ENCODE results near the gene RPTOR.

The RPTOR gene

DNA sequence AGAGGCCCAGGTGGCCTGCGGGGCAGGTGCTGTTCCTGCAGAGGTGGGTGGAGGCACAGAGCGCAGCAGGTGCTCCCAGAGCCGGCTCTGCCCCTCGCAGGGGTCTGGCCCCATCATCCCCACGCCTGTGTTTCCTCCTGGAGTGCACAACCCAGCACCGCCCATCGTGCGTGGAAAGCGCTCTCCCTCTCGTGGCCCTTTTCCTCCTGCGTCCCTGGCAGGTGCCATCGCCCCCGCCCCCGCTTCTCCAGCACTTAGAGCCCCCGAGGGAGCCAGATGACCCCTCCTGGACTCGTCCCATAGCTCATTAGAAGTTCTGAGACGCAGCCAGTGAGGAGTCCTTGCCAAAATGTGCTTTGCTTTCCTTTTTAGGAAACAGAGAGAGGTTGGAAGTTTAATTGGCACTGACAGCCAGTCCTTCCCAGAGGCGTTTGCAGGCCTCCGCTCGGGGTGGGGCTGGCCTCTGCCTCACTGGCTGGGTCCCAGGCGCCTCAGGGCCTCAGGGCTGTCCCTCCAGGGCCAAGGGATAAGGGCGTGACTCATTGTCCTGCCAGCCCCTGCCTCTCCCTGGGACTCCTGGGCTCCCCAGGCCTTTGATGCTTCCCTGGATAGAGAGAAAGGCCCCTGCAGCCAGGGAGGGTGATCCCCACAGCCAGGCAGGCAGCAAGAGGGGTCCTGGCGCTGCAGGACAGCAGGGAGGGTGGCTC lies 414.8 kb downstream of the RPTOR start:
- no peak overlapping the region for H3K4me3 ChIP-seq (ENCODE audit: low read depth, low read length)
- TF ChIP-seq, protein P1, sequence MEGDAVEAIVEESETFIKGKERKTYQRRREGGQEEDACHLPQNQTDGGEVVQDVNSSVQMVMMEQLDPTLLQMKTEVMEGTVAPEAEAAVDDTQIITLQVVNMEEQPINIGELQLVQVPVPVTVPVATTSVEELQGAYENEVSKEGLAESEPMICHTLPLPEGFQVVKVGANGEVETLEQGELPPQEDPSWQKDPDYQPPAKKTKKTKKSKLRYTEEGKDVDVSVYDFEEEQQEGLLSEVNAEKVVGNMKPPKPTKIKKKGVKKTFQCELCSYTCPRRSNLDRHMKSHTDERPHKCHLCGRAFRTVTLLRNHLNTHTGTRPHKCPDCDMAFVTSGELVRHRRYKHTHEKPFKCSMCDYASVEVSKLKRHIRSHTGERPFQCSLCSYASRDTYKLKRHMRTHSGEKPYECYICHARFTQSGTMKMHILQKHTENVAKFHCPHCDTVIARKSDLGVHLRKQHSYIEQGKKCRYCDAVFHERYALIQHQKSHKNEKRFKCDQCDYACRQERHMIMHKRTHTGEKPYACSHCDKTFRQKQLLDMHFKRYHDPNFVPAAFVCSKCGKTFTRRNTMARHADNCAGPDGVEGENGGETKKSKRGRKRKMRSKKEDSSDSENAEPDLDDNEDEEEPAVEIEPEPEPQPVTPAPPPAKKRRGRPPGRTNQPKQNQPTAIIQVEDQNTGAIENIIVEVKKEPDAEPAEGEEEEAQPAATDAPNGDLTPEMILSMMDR (IDR thresholded peaks at IDR 0.05; ENCODE audit: insufficient read depth, low read length, missing control alignments): no peak
- no peak for DNase-seq (ENCODE audit: low read depth, low spot score)
- CTCF ChIA-PET: interaction anchor here (1.4 to 1.5 kb wide), 2 partner anchors 25 to 94 kb away, joined by 3 to 4 read pairs; no protein-coding TSS in a partner anchor
- POLR2A ChIA-PET: no interaction called here

DNA sequence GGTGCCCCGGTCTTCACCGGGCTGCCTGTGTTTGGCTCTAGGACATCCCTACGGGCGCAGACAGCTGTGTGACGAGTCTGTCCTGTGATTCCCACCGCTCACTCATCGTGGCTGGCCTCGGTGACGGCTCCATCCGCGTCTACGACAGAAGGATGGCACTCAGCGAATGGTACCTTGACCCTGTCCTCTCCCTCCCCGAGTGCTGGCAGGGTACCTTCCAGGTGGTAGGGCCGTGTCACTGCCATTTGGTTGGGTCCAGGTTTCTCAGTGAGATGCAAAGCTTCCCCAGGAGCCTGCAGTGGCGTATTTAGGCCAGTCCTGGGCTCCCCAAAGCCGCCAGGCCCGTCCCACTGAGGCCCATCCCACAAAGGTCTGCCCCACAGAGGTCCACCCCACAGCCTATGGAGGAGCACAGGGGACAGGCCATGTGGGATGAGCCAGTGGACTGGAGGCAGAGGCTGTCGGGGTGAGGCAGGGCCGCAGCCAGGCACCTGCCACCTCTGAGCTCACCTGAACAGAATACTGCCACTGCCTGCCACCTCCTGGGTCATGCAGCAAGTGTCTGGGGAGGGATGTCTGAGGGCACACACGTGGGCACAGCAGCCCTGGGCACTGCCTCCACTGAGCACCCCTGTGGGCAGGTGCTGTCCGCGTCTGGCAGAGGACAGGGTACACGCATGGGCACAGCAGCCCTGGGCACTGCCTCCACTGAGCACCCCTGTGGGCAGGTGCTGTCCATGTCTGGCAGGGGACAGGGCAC lies 415.6 kb downstream of the RPTOR start:
- POLR2A ChIA-PET: no interaction called here
- DNase-seq (ENCODE audit: low read depth, low spot score): no peak
- no peak overlapping the region for H3K4me3 ChIP-seq (ENCODE audit: low read depth, low read length)
- CTCF ChIA-PET: interaction anchor here (1.4 to 1.5 kb wide), 2 partner anchors 24 to 95 kb away, joined by 3 to 4 read pairs; no protein-coding TSS in a partner anchor
- TF ChIP-seq, protein P1 (IDR thresholded peaks at IDR 0.05; ENCODE audit: insufficient read depth, low read length, missing control alignments): no peak

DNA sequence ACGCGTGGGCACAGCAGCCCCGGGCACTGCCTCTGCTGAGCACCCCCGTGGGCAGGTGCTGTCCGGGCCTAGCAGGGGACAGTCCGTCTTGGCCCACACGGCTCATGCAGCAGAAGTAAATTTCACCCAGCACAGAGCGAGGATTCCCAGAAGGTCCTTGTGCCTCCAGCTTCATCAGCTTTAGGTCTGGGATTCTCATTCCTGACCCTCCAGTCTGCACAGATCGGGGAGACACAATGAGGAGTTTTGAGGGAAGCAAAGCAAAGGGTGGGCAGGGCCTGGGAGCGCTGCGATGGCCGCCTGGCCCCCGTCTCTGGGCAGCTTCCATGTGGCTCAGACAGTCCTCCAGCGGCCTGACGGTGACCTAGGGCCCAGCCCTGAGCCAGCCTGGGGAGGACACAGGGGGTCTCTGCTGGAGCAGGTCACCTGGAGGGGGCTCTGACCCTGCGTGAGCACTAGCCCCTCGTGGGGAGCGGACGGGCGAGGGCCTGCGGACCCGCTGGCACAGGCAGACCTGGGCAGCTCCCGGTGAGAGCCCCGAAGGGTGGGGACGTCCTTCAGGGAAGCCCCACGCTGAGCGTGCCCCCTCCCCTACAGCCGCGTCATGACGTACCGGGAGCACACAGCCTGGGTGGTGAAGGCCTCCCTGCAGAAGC lies 416.3 kb downstream of the RPTOR start:
- no peak overlapping the region for H3K4me3 ChIP-seq (ENCODE audit: low read depth, low read length)
- CTCF ChIA-PET: no interaction called here
- TF ChIP-seq, protein P1 (IDR thresholded peaks at IDR 0.05; ENCODE audit: insufficient read depth, low read length, missing control alignments): no peak
- POLR2A ChIA-PET: no interaction called here
- no peak for DNase-seq (ENCODE audit: low read depth, low spot score)

DNA sequence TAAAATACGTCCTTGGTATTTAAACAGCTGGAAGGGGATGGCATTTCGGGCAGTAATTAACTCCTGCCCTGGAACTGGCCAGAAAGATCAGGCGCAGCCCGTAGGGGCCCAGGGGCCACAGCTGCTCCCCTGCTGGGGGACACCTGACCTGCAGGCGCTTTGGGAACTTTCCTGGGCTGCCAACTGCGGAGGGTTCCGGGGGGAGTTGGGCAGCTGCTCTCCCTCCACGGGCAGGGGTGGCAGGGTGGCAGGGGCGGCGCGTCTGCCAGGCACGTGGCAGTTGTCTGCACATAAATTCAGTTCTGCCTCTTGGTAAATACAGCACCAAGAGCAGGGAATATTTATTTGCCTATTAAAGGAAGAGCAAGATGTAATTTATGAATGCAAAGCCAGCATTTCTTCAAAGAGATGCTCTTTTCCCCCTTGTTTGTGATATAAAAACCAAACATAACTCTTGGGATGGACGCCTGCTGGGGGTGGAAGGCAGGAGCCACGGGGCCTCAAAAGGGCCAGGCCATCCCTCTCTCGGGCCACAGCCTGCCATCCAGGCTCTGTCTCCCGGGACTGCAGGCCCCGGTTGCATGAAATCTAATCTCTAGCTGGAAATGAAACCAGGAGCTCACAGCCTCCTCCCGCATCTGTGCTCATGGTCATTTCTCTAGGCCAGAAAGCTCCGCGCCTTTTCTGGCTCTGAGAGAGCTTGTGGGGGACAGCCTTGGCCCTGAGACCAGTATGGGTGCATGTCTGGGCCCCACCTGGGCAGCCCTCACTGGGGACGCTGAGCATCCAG lies 417.1 kb downstream of the RPTOR start:
- ChIA-PET POLR2A (no interaction called here), CTCF (no interaction called here)
- TF ChIP-seq, protein P1 (IDR thresholded peaks at IDR 0.05; ENCODE audit: insufficient read depth, low read length, missing control alignments): no peak
- H3K4me3 ChIP-seq (ENCODE audit: low read depth, low read length): no peak overlapping the region
- DNase-seq (ENCODE audit: low read depth, low spot score): no peak

DNA sequence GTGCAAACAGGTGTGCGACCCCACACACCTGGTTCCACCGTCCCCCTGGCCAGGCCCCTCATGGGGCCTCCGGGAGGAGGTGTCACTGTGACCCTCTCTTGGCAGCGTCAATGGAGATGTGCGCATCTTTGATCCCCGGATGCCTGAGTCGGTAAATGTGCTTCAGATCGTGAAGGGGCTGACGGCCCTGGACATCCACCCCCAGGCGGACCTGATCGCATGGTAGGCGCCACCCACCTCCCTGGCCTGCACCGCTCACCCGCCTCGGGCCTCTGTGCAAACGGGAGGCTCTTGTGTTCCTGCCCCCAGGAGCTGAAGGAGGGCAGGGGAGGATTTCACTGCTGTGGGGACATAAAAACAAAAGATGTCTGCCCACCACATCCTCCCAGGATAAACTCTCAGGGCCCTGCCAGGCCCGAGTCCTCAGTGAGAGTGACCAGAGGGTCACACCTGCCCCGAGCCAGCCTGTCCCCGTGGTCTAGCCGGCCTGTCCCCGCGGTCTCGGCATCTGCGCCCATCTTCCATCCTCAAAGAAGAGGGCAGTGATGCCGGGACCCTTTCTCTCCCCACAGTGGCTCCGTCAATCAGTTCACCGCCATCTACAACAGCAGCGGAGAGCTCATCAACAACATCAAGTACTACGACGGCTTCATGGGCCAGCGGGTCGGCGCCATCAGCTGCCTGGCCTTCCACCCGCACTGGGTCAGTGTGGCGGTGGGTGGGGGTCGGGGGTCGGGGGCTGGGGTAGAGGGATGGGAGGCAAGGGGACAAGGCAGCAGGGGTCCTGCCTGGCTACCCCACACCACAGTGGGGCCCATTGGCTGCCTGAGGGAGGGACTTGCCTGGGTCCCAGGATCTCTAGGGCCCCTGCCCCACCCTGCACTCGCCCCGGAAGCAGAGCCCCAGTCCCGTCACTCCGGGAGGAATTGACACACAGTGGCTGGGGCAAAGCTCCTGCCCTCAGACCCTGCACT lies 418.0 kb downstream of the RPTOR start:
- no peak for DNase-seq (ENCODE audit: low read depth, low spot score)
- TF ChIP-seq, protein P1 (IDR thresholded peaks at IDR 0.05; ENCODE audit: insufficient read depth, low read length, missing control alignments): no peak
- ChIA-PET CTCF (no interaction called here), POLR2A (no interaction called here)
- no peak overlapping the region for H3K4me3 ChIP-seq (ENCODE audit: low read depth, low read length)
